PC-3 (cell line): Measurements from ENCODE around the gene SCUBE1. TPM values are rescaled to one million over a fixed set of nuclear protein-coding genes. Genes with fewer than 3 reads are reported as not detected.

ENCODE experiments used
- ATAC-seq: fragments of 200-7000 bp; cut with Tn5 transposase; 2 replicates; pipeline ENCODE4 v1.9.1; 2020; ENCODE audit warnings: mild to moderate bottlenecking, moderate library complexity
- BruUV-seq: library from RNA; stranded (reverse); fragments of 400-500 nt; replicated peaks from 2 replicates; lab custom pipeline; 2021; lab: Mats Ljungman, UMichigan
- CTCF ChIA-PET: fragments of 300-600 bp; sonication (Branson Sonifier 250); formaldehyde crosslinking; loops from one replicate; lab custom pipeline; 2022; ENCODE audit warnings: antibody characterized with exemption; lab: Charles Lee
- POLR2A ChIA-PET: fragments of 300-600 bp; sonication (Branson Sonifier 250); formaldehyde crosslinking; loops from one replicate; lab custom pipeline; 2022; ENCODE audit warnings: antibody characterized with exemption; ENCODE audit not compliant: unreplicated experiment; lab: Charles Lee
- DNase-seq: peaks from one replicate; pipeline ENCODE4 v3.0.0-alpha.2; 2015
- H2AFZ ChIP-seq: fragments of 300-600 bp; sonication (generic); 2 replicates; pipeline ENCODE4 v1.6.0; 2016; ENCODE audit warnings: antibody characterized with exemption, low read length
- H3F3A ChIP-seq: fragments of 300-600 bp; sonication (generic); one replicate; pipeline ENCODE4 v1.6.0; 2017; ENCODE audit warnings: antibody characterized with exemption, low read length, control low read depth, mild to moderate bottlenecking; ENCODE audit not compliant: unreplicated experiment
- H3K27ac ChIP-seq: fragments of 300-600 bp; sonication (generic); 2 replicates; pipeline ENCODE4 v1.5.1; 2016; ENCODE audit warnings: mild to moderate bottlenecking, low read length
- H3K27me3 ChIP-seq: fragments of 300-600 bp; sonication (generic); 2 replicates; pipeline ENCODE4 v1.6.1; 2016; ENCODE audit warnings: low read length, mixed read lengths
- H3K36me3 ChIP-seq: fragments of 300-600 bp; sonication (generic); 2 replicates; pipeline ENCODE4 v1.6.1; 2016; ENCODE audit warnings: low read depth, mixed run types, low read length, mixed read lengths
- H3K4me1 ChIP-seq: fragments of 300-600 bp; sonication (generic); 2 replicates; pipeline ENCODE4 v1.5.1; 2016; ENCODE audit warnings: low read length; ENCODE audit not compliant: insufficient read depth
- H3K4me2 ChIP-seq: fragments of 300-600 bp; sonication (generic); 2 replicates; pipeline ENCODE4 v1.6.0; 2016; ENCODE audit warnings: low read length
- H3K4me3 ChIP-seq: fragments of 300-600 bp; sonication (generic); 2 replicates; pipeline ENCODE4 v1.5.1; 2016; ENCODE audit warnings: mild to moderate bottlenecking, low read length, mixed read lengths
- H3K79me2 ChIP-seq: fragments of 300-600 bp; sonication (generic); 2 replicates; pipeline ENCODE4 v1.6.1; 2017; ENCODE audit warnings: low read length, mixed read lengths
- H3K9ac ChIP-seq: fragments of 300-600 bp; sonication (generic); 2 replicates; pipeline ENCODE4 v1.6.0; 2016; ENCODE audit warnings: mild to moderate bottlenecking, low read length
- H3K9me2 ChIP-seq: fragments of 300-600 bp; sonication (generic); replicated peaks from 2 replicates; pipeline ENCODE4 v1.6.1; 2016; ENCODE audit warnings: mixed run types, low read length, mixed read lengths
- H3K9me3 ChIP-seq: fragments of 300-600 bp; sonication (generic); 2 replicates; pipeline ENCODE4 v1.6.1; 2016; ENCODE audit warnings: low read length, mixed read lengths
- H4K20me1 ChIP-seq: fragments of 300-600 bp; sonication (generic); 2 replicates; pipeline ENCODE4 v1.6.1; 2016; ENCODE audit warnings: low read length, mixed read lengths
- EZH2 ChIP-seq: fragments of 300-600 bp; sonication (generic); IDR thresholded peaks from one replicate; pipeline ENCODE4 v1.6.1; 2017; ENCODE audit warnings: antibody characterized with exemption, mild to moderate bottlenecking, low read length; ENCODE audit not compliant: unreplicated experiment
- EZH2phosphoT487 ChIP-seq: fragments of 300-600 bp; sonication (generic); IDR thresholded peaks from 2 replicates; pipeline ENCODE4 v1.6.1; 2018; ENCODE audit warnings: mild to moderate bottlenecking, antibody characterized with exemption, low read length, borderline replicate concordance
- intact Hi-C: fragments of 100-400 bp; cut with micrococcal nuclease; formaldehyde crosslinking; loops from 2 replicates; pipeline ENCODE4 v1.9.0; 2023
- total RNA-seq: library from RNA; depleted of rRNA; stranded (reverse); fragments of >200 nt; gene quantifications from 2 replicates; pipeline ENCODE4 v1.2.3, GENCODE V29; 2014
- TF ChIP-seq, protein P1 (sequence below): fragments of 300-600 bp; sonication (generic); conservative IDR thresholded peaks from 2 replicates; pipeline ENCODE4 v1.5.1; 2017; ENCODE audit warnings: antibody characterized with exemption, low read depth, mild to moderate bottlenecking, low read length

The SCUBE1 gene
- total RNA-seq, 1 experiment from 2014 or later: not detected

DNA sequence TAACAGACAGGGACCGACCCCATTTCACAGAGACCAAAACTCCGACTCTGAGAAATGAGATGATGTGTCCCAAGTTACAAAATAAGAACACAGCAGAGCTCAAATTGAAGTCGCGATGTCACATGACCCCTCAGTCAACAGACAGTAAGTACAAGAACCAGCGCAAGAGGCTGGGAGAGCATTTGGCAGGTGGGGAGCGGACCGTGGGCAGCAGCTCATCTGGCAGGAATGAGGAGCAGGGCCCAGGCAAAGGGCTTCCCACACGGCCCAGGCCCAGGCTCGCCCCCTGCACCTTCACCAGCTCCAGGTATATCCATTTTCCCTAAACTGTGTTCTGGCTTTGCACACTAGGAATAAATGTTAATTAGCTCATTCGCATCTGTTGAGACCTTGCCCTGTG, 34.3 kb downstream of the SCUBE1 start:
- Histone ChIP-seq H3K27me3 (peaks cover 15% of the 10 kb centered on the region), H2AFZ (no peak overlapping the region), H3K9me3 (no peaks in the 10 kb centered on the region), H3K9ac (no peak overlapping the region), H3K27ac (no peak overlapping the region), H3F3A (no peaks in the 10 kb centered on the region), H3K4me2 (no peak overlapping the region), H3K36me3 (no peaks in the 10 kb centered on the region), H3K4me3 (no peak overlapping the region), H3K79me2 (no peaks in the 10 kb centered on the region), H3K9me2 (no peaks in the 10 kb centered on the region), H3K4me1 (no peaks in the 10 kb centered on the region), H4K20me1 (no peaks in the 10 kb centered on the region)
- ChIA-PET POLR2A (no interaction called here), CTCF (no interaction called here)
- no peak for DNase-seq
- ATAC-seq: no peak
- BruUV-seq: no TSS peak
- intact Hi-C loops: no loop called here
- no peak for TF ChIP-seq EZH2
- TF ChIP-seq, protein P1, sequence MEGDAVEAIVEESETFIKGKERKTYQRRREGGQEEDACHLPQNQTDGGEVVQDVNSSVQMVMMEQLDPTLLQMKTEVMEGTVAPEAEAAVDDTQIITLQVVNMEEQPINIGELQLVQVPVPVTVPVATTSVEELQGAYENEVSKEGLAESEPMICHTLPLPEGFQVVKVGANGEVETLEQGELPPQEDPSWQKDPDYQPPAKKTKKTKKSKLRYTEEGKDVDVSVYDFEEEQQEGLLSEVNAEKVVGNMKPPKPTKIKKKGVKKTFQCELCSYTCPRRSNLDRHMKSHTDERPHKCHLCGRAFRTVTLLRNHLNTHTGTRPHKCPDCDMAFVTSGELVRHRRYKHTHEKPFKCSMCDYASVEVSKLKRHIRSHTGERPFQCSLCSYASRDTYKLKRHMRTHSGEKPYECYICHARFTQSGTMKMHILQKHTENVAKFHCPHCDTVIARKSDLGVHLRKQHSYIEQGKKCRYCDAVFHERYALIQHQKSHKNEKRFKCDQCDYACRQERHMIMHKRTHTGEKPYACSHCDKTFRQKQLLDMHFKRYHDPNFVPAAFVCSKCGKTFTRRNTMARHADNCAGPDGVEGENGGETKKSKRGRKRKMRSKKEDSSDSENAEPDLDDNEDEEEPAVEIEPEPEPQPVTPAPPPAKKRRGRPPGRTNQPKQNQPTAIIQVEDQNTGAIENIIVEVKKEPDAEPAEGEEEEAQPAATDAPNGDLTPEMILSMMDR: no peak
- TF ChIP-seq EZH2phosphoT487: no peak

DNA sequence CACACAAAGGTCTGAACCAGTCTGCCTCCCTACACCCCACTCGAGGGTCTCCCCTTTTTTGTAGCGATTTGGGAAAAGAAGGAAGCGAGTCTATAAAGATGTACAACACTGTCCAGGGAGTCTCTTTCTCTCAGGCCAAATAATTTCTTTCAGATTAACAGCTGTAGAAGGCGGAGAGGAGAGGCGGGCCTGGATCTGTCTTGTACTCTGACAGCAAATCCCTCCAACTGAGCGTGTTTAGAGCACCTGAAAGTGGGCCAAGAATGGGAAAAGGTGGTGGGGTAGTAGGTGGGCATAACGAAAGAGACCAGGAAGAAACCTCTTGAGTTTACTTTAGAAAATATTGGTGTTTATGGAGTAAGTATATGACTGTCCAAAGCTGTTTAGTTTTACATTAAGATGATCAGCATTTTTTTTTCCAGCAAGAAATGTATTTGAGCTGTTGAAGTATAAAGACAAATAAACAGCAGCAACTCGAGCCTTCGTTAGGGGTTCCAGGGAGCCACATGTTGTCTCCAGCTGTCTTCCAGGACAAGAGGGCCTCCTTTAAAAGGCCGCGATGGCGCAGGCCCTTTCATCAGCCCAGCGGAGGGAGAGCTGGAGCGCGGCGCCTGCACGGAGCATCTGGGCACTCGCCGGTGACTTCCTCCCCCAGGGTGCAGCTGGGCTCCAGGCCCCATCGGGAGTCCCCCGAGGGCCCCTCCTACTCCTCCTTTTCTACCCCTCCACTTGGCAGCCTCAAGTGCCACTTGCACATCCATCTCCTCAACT, 34.9 kb downstream of the SCUBE1 start:
- H3K4me3 ChIP-seq: no peak overlapping the region
- CTCF ChIA-PET: no interaction called here
- H3K9me2 ChIP-seq: no peaks in the 10 kb centered on the region
- no peaks in the 10 kb centered on the region for H3K4me1 ChIP-seq
- H3K4me2 ChIP-seq: no peak overlapping the region
- H3K27me3 ChIP-seq: peaks cover 15% of the 10 kb centered on the region
- H3K36me3 ChIP-seq: no peaks in the 10 kb centered on the region
- TF ChIP-seq EZH2 (no peak), EZH2phosphoT487 (no peak)
- TF ChIP-seq, protein P1: no peak
- H3K79me2 ChIP-seq: no peaks in the 10 kb centered on the region
- BruUV-seq: no TSS peak
- intact Hi-C loops: no loop called here
- no peak overlapping the region for H2AFZ ChIP-seq
- no peaks in the 10 kb centered on the region for H4K20me1 ChIP-seq
- H3K9ac ChIP-seq: no peak overlapping the region
- H3F3A ChIP-seq: no peaks in the 10 kb centered on the region
- H3K27ac ChIP-seq: no peak overlapping the region
- H3K9me3 ChIP-seq: no peaks in the 10 kb centered on the region
- ATAC-seq (no peak), DNase-seq (no peak)
- POLR2A ChIA-PET: no interaction called here

DNA sequence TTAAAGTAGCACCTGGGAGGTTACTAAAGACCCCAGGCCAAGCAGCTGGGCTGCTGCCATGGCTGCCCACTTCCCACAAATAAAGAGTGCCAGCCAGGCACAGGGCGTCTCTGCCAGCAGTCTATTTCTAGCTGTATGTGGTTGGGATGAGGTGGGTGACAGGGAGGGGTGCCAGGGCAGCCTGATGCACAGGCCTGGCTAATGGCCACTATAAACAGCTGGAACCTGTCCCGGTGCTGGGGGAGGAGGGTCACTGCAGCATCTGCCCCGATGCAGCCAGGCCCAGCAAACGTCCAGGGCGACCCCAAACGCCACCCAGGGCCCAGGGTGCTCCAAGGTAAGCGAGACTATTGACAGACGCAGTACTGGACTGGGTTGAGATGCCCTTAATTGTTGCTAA, 37.4 kb downstream of the SCUBE1 start:
- no TSS peak for BruUV-seq
- H2AFZ ChIP-seq: no peak overlapping the region
- intact Hi-C loops: no loop called here
- no peaks in the 10 kb centered on the region for H3K79me2 ChIP-seq
- no peaks in the 10 kb centered on the region for H3K9me2 ChIP-seq
- no peaks in the 10 kb centered on the region for H3K9me3 ChIP-seq
- no peak for ATAC-seq
- H3K4me1 ChIP-seq: no peaks in the 10 kb centered on the region
- DNase-seq: no peak
- H3K27ac ChIP-seq: no peak overlapping the region
- no peaks in the 10 kb centered on the region for H3K36me3 ChIP-seq
- H3F3A ChIP-seq: no peaks in the 10 kb centered on the region
- H4K20me1 ChIP-seq: no peaks in the 10 kb centered on the region
- TF ChIP-seq, protein P1: no peak
- TF ChIP-seq EZH2: no peak
- no peak for TF ChIP-seq EZH2phosphoT487
- ChIA-PET POLR2A (no interaction called here), CTCF (no interaction called here)
- no peak overlapping the region for H3K4me2 ChIP-seq
- peaks cover 15% of the 10 kb centered on the region for H3K27me3 ChIP-seq
- no peak overlapping the region for H3K4me3 ChIP-seq
- no peak overlapping the region for H3K9ac ChIP-seq
